HepG2 (cell line): ENCODE results near the gene SPATS2. TPM values are rescaled to one million over a fixed set of nuclear protein-coding genes. Genes with fewer than 3 reads are reported as not detected.

ENCODE experiments used
- CBX1 ChIP-seq: IDR thresholded peaks from one replicate; pipeline ENCODE4 v1.6.1; 2016; ENCODE audit warnings: antibody characterized with exemption, low read depth
- CBX5 ChIP-seq: sonication (generic); formaldehyde crosslinking; IDR thresholded peaks from 2 replicates; pipeline ENCODE4 v1.4.0; 2020; ENCODE audit warnings: missing genetic modification reagents, borderline replicate concordance
- FOXJ3 ChIP-seq: sonication (generic); formaldehyde crosslinking; IDR thresholded peaks from 2 replicates; pipeline ENCODE4 v1.4.0; 2020; ENCODE audit warnings: missing genetic modification reagents, mild to moderate bottlenecking, borderline replicate concordance
- HDAC2 ChIP-seq: sonication (generic); formaldehyde crosslinking; IDR thresholded peaks from 2 replicates; pipeline ENCODE4 v1.4.0; 2020; ENCODE audit warnings: missing genetic modification reagents
- KMT2B ChIP-seq: IDR thresholded peaks from 2 replicates; pipeline ENCODE4 v1.6.1; 2016; ENCODE audit warnings: missing genetic modification reagents, missing compliant biosample characterization
- NFATC3 ChIP-seq: sonication (generic); formaldehyde crosslinking; IDR thresholded peaks from 2 replicates; pipeline ENCODE4 v1.5.1; 2020; ENCODE audit warnings: mild to moderate bottlenecking, missing genetic modification reagents
- PATZ1 ChIP-seq: sonication (generic); formaldehyde crosslinking; IDR thresholded peaks from 2 replicates; pipeline ENCODE4 v1.4.0; 2020; ENCODE audit warnings: missing genetic modification reagents
- PTBP1 ChIP-seq: fragments of 200-400 bp; formaldehyde crosslinking; IDR thresholded peaks from 2 replicates; pipeline ENCODE4 v1.6.1; 2018; ENCODE audit warnings: low read length, low read depth; ENCODE audit not compliant: poor library complexity, severe bottlenecking
- RFXANK ChIP-seq: IDR thresholded peaks from 2 replicates; pipeline ENCODE4 v1.6.1; 2016
- SP1 ChIP-seq, 2 experiments: fragments of 450-650 bp in 1 of 2; sonication (generic) in 1 of 2; formaldehyde crosslinking in 1 of 2; IDR thresholded peaks; 2 replicates each; pipeline versions ENCODE4 v1.4.0 to v1.6.1; 2016 to 2020; ENCODE audit warnings: missing genetic modification reagents in 1 of 2
- SYNCRIP ChIP-seq: fragments of 200-400 bp; formaldehyde crosslinking; IDR thresholded peaks from 2 replicates; pipeline ENCODE4 v1.6.1; 2018; ENCODE audit warnings: mild to moderate bottlenecking, low read depth, low read length; ENCODE audit not compliant: insufficient read depth
- TEAD3 ChIP-seq: optimal IDR thresholded peaks from 2 replicates; pipeline ENCODE3; 2016; ENCODE audit warnings: borderline replicate concordance
- TIGD3 ChIP-seq: sonication (generic); formaldehyde crosslinking; IDR thresholded peaks from 2 replicates; pipeline ENCODE4 v1.5.1; 2020; ENCODE audit warnings: mild to moderate bottlenecking, missing genetic modification reagents, borderline replicate concordance
- ZBTB34 ChIP-seq: sonication (generic); formaldehyde crosslinking; IDR thresholded peaks from 2 replicates; pipeline ENCODE4 v1.8.0; 2022; ENCODE audit warnings: mild to moderate bottlenecking, missing genetic modification reagents
- ZFP91 ChIP-seq: sonication (generic); formaldehyde crosslinking; IDR thresholded peaks from 2 replicates; pipeline ENCODE4 v1.9.0; 2022; ENCODE audit warnings: missing genetic modification reagents, mild to moderate bottlenecking, borderline replicate concordance
- ZNF660 ChIP-seq: sonication (generic); formaldehyde crosslinking; IDR thresholded peaks from 2 replicates; pipeline ENCODE4 v1.5.1; 2020; ENCODE audit warnings: mild to moderate bottlenecking, low read depth, missing genetic modification reagents, borderline replicate concordance
- ZNF703 ChIP-seq: sonication (generic); formaldehyde crosslinking; IDR thresholded peaks from 2 replicates; pipeline ENCODE4 v1.5.1; 2020; ENCODE audit warnings: missing genetic modification reagents, mild to moderate bottlenecking, moderate library complexity, borderline replicate concordance
- ZNF747 ChIP-seq: sonication (generic); formaldehyde crosslinking; IDR thresholded peaks from 2 replicates; pipeline ENCODE4 v1.8.1; 2023; ENCODE audit warnings: missing genetic modification reagents, mild to moderate bottlenecking, borderline replicate concordance
- ZSCAN29 ChIP-seq: sonication (generic); formaldehyde crosslinking; conservative IDR thresholded peaks from 2 replicates; pipeline ENCODE4 v1.4.0; 2020; ENCODE audit warnings: mild to moderate bottlenecking, missing genetic modification reagents
- ZUFSP ChIP-seq: sonication (generic); formaldehyde crosslinking; IDR thresholded peaks from 2 replicates; pipeline ENCODE4 v1.9.0; 2021; ENCODE audit warnings: missing genetic modification reagents, mild to moderate bottlenecking, borderline replicate concordance
- polyA plus RNA-seq, 8 experiments: library from polyadenylated mRNA; depleted of rRNA in 3 of 8; stranded (reverse) in 7 of 8; unstranded in 1 of 8; fragments of >200 nt; fragmentation: Illumina TruSeq in 4 of 8; extraction: Trizol in 4 of 8; gene quantifications; 2 replicates each; pipeline versions ENCODE4 v1.2.1 to v1.2.3, GENCODE V29; 2011 to 2016; ENCODE audit warnings: low read depth in 4 of 8, missing spikeins in 1 of 8, mixed read lengths in 1 of 8; ENCODE audit not compliant: insufficient read depth in 1 of 8
- total RNA-seq, 5 experiments: library from RNA; depleted of rRNA; stranded (reverse); fragments of >200 nt; fragmentation: Illumina TruSeq; extraction: Trizol; gene quantifications; 2 replicates each; pipeline ENCODE4 v1.2.3, GENCODE V29; 2016; ENCODE audit warnings: low read depth in 1 of 5

The SPATS2 gene
- total and polyA plus RNA-seq, 2 of the 13 experiments (the other 11 are each of a cell fraction or from before 2014, with no cell fraction given): 19.3 to 28.1 TPM

GRCh38 chr12:49336645-49337584 is 30.3 kb upstream of the SPATS2 start, which contains the start of gene C1QL4 (continued):
- TF ChIP-seq KMT2B (CRISPR knock-in tag) (no peak), ZUFSP (no peak), TEAD3 (CRISPR knock-in tag) (peak; percentile 56), NFATC3 (no peak), SYNCRIP (no peak), ZNF703 (CRISPR knock-in tag) (no peak), RFXANK (CRISPR knock-in tag) (no peak), ZBTB34 (CRISPR knock-in tag) (no peak), CBX5 (0 out of 2 replicates have a peak, but pooled peaks have one; percentile 44), ZSCAN29 (no peak), ZNF747 (CRISPR knock-in tag) (no peak), ZFP91 (CRISPR knock-in tag) (no peak), SP1 (IDR thresholded peaks at IDR 0.05) (no peak), SP1 (CRISPR knock-in tag; IDR thresholded peaks at IDR 0.05) (peak; percentile 75), FOXJ3 (CRISPR knock-in tag) (no peak), TIGD3 (CRISPR knock-in tag) (no peak), PTBP1 (no peak), HDAC2 (CRISPR knock-in tag) (no peak), ZNF660 (CRISPR knock-in tag) (no peak), PATZ1 (CRISPR knock-in tag) (peak; percentile 96), CBX1 (no peak)
